Spleen (tissue), 11 donors: ENCODE measurements around the gene ROBO1. TPM values are rescaled to one million over a fixed set of nuclear protein-coding genes. Genes with fewer than 3 reads are reported as not detected.

Source experiments
- DNase-seq: peaks from one replicate; pipeline ENCODE4 v3.0.0-alpha.2; 2020
- H3K27ac ChIP-seq, 8 donors: fragments of 200-600 bp; sonication (generic) in 7 of 8; 1 replicate in 4 of 8; 2 replicates in 4 of 8; pipeline versions ENCODE4 v1.5.0 to v1.8.0; 2016 to 2021; ENCODE audit warnings: inconsistent platforms in 4 of 8, mild to moderate bottlenecking in 4 of 8, moderate library complexity in 1 of 8
- H3K27me3 ChIP-seq, 7 donors: fragments of 200-600 bp; sonication (generic) in 6 of 7; replicated peaks in 1 of 7; 1 replicate in 4 of 7; 2 replicates in 3 of 7; pipeline versions ENCODE4 v1.5.0 to v1.8.0; 2016 to 2021; ENCODE audit warnings: inconsistent platforms in 3 of 7, mild to moderate bottlenecking in 1 of 7
- H3K36me3 ChIP-seq, 6 donors: fragments of 200-600 bp; sonication (generic) in 5 of 6; 1 replicate in 4 of 6; 2 replicates in 2 of 6; pipeline versions ENCODE4 v1.5.0 to v1.8.0; 2016 to 2021; ENCODE audit warnings: inconsistent platforms in 2 of 6
- H3K4me1 ChIP-seq, 6 donors: fragments of 200-600 bp; sonication (generic) in 5 of 6; 1 replicate in 3 of 6; 2 replicates in 3 of 6; pipeline versions ENCODE4 v1.5.0 to v1.8.0; 2016 to 2021; ENCODE audit warnings: inconsistent platforms in 3 of 6
- H3K4me3 ChIP-seq, 8 donors: fragments of 200-600 bp; sonication (generic) in 7 of 8; 1 replicate in 4 of 8; 2 replicates in 4 of 8; pipeline versions ENCODE4 v1.5.0 to v1.8.0; 2016 to 2021; ENCODE audit warnings: inconsistent platforms in 4 of 8, mild to moderate bottlenecking in 4 of 8, moderate library complexity in 2 of 8
- H3K9me3 ChIP-seq, 8 donors: fragments of 200-600 bp; sonication (generic) in 7 of 8; 1 replicate in 4 of 8; 2 replicates in 4 of 8; pipeline versions ENCODE4 v1.5.0 to v1.8.0; 2016 to 2021; ENCODE audit warnings: inconsistent platforms in 4 of 8
- POLR2A ChIP-seq, 3 donors: fragments of 450-650 bp; IDR thresholded peaks; one replicate each; pipeline ENCODE4 v1.5.1; 2017; ENCODE audit warnings: antibody characterized with exemption in 3 of 3, mild to moderate bottlenecking in 1 of 3
- POLR2AphosphoS5 ChIP-seq, 3 donors: sonication (generic); formaldehyde crosslinking; IDR thresholded peaks; one replicate each; pipeline ENCODE4 v1.5.1; 2017; ENCODE audit warnings: antibody characterized with exemption in 3 of 3
- WGBS, 5 donors: extraction: QIAGEN DNeasy Blood & Tissue Kit in 3 of 5; methylation state at CpG; one replicate each; pipeline versions ENCODE4 v1.1.5 to v1.1.7; 2013 to 2018; 5-methylcytosine and 5-hydroxymethylcytosine counted together
- intact Hi-C: fragments of 100-400 bp; cut with DNase I; formaldehyde crosslinking; loops from one replicate; pipeline ENCODE4 v1.15.0; 2023; ENCODE audit warnings: low total_unique reads
- polyA plus RNA-seq, 3 donors: library from polyadenylated mRNA; stranded (reverse); fragments of 200-250 nt; gene quantifications; one replicate each; pipeline ENCODE4 v1.2.1, GENCODE V29; 2013
- total RNA-seq, 7 donors: library from RNA; depleted of rRNA in 3 of 7; stranded (reverse); fragments of >200 nt in 3 of 7; fragmentation: NEBNext Ultra II Directional in 4 of 7; extraction: Animal tissue kit (Norgen Biotek cat#: 25700) in 4 of 7; gene quantifications; one replicate each; pipeline versions ENCODE4 v1.1.0 to v1.2.1, GENCODE V29; 2016 to 2021
- TF ChIP-seq, protein P1 (sequence below), 11 experiments: fragments of 200-600 bp in 7 of 11; fragments of 450-650 bp in 4 of 11; sonication (generic) in 4 of 11; IDR thresholded peaks in 8 of 11; conservative IDR thresholded peaks in 3 of 11; 1 replicate in 7 of 11; 2 replicates in 4 of 11; pipeline versions ENCODE4 v1.4.0 to v1.8.0; 2016 to 2021; ENCODE audit warnings: antibody characterized with exemption in 11 of 11, inconsistent platforms in 4 of 11, mild to moderate bottlenecking in 1 of 11
- donor health status: healthy with polysubstance abuse.
- donor health status: DM: no; HTN: no; CAD: no; lungs with moderate emphysema.
- donor health status: DM: no; HTN: no; CAD: no.
- donor health status: Bipolar disorder and iron deficiency.
- donor health status: healthy.
- donor health status: DM: no; HTN: no; CAD: no.
- donor health status: DM: yes; HTN: yes; CAD: no.

The ROBO1 gene
- total and polyA plus RNA-seq, 10 donors: 3.4 to 37.3 (median 26.0) TPM

DNA sequence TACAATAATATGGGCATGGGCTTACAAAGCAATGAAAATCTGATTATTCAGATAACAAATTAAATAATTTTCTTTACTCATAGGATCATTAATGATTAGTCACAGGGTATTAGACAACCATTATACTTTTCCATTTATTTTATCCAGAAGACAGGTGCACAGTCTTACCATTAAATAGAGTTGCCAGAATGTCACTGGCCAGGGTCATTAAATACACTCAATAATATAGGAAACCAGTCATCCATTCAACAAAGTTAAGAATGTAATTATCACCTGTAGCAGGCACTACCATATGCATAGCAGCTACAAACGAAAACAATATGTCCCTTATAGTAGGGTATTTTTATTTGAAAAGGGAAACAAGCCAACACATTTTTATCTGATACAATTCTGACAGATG lies 16.1 kb downstream of the ROBO1 start:
- H3K36me3 ChIP-seq: no peaks in the 10 kb centered on the region

DNA sequence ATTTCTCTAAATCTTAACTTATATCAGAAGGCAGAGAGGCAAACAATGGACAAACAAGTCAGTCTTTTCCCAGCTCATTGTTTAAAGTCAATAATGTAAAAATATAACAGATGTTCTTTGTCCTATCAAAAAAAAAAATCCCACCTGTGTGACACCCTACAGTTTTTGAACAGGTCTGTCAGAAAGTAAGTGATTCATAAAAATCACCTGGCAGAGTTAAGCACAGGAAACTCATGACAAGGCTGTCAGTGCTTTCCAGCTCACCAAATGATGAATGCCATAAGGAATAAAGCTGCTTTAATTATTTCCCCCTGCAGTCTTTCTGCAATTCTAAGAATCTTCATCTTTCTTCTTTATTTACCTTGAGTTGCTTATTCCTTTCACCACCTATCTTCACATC lies 30.3 kb downstream of the ROBO1 start:
- Histone ChIP-seq H3K27me3 (no peaks in the 10 kb centered on the region), H3K4me3 (no peak overlapping the region), H3K27ac (no peak overlapping the region), H3K36me3 (no peaks in the 10 kb centered on the region), H3K9me3 (peaks cover 0 to 16% (median 11%) of the 10 kb centered on the region in 8 donors), H3K4me1 (no peaks in the 10 kb centered on the region)
- TF ChIP-seq POLR2A (IDR thresholded peaks at IDR 0.05): no peak
- TF ChIP-seq, protein P1, sequence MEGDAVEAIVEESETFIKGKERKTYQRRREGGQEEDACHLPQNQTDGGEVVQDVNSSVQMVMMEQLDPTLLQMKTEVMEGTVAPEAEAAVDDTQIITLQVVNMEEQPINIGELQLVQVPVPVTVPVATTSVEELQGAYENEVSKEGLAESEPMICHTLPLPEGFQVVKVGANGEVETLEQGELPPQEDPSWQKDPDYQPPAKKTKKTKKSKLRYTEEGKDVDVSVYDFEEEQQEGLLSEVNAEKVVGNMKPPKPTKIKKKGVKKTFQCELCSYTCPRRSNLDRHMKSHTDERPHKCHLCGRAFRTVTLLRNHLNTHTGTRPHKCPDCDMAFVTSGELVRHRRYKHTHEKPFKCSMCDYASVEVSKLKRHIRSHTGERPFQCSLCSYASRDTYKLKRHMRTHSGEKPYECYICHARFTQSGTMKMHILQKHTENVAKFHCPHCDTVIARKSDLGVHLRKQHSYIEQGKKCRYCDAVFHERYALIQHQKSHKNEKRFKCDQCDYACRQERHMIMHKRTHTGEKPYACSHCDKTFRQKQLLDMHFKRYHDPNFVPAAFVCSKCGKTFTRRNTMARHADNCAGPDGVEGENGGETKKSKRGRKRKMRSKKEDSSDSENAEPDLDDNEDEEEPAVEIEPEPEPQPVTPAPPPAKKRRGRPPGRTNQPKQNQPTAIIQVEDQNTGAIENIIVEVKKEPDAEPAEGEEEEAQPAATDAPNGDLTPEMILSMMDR (IDR thresholded peaks at IDR 0.05 in 8 of 11, conservative IDR thresholded peaks at IDR 0.05 in 3 of 11): no peak
- TF ChIP-seq POLR2AphosphoS5 (IDR thresholded peaks at IDR 0.05): no peak
- intact Hi-C loops: no loop called here
- no peak for DNase-seq

More for the DNA sequence above, 16.1 kb downstream of the ROBO1 start:
- TF ChIP-seq POLR2AphosphoS5 (IDR thresholded peaks at IDR 0.05) (no peak), POLR2A (IDR thresholded peaks at IDR 0.05) (no peak)
- TF ChIP-seq, protein P1 (IDR thresholded peaks at IDR 0.05 in 8 of 11, conservative IDR thresholded peaks at IDR 0.05 in 3 of 11): no peak
- 65 to 79% (median 67%) methylated on average over 1 of the region's 1 CpG for WGBS, 5 donors
- no peaks in the 10 kb centered on the region for H3K4me1 ChIP-seq
- intact Hi-C loops: no loop called here
- peaks cover 0 to 14% (median 7%) of the 10 kb centered on the region in 8 donors for H3K9me3 ChIP-seq
- no peaks in the 10 kb centered on the region for H3K27me3 ChIP-seq
- H3K4me3 ChIP-seq: no peak overlapping the region
- H3K27ac ChIP-seq: no peak overlapping the region
- DNase-seq: no peak

DNA sequence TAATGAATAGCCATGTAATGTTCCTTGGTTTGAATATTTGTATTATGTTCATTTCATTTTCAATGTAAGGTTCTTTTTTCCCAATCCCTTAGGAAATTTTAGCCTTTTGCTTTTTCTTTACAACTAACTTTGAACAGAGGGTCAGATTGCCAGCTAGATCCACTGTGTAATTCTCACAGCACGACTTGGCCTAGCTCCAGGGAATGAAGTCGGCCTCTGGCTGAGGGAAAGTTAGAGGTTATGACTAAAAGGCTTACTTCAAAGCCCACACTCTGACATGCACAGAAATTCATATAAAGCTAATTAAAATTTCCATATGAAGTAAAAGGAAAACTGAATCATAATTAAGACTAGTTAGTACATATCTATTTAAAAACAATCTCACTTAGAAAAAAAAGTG lies 38.7 kb downstream of the ROBO1 start:
- intact Hi-C loops: loop anchor here (10.0 kb wide), 1 partner anchor 204 kb away; no protein-coding TSS in a partner anchor
- no peak for DNase-seq
- no peaks in the 10 kb centered on the region for H3K27me3 ChIP-seq
- no peak overlapping the region for H3K4me3 ChIP-seq
- H3K36me3 ChIP-seq: no peaks in the 10 kb centered on the region
- H3K4me1 ChIP-seq: no peaks in the 10 kb centered on the region
- WGBS, 5 donors: 39 to 60% (median 55%) methylated on average over 2 of the region's 2 CpGs
- H3K9me3 ChIP-seq: peaks cover 0 to 8% (median 0%) of the 10 kb centered on the region in 8 donors
- TF ChIP-seq, protein P1 (IDR thresholded peaks at IDR 0.05 in 8 of 11, conservative IDR thresholded peaks at IDR 0.05 in 3 of 11): no peak
- TF ChIP-seq POLR2A (IDR thresholded peaks at IDR 0.05) (no peak), POLR2AphosphoS5 (IDR thresholded peaks at IDR 0.05) (no peak)
- no peak overlapping the region for H3K27ac ChIP-seq

DNA sequence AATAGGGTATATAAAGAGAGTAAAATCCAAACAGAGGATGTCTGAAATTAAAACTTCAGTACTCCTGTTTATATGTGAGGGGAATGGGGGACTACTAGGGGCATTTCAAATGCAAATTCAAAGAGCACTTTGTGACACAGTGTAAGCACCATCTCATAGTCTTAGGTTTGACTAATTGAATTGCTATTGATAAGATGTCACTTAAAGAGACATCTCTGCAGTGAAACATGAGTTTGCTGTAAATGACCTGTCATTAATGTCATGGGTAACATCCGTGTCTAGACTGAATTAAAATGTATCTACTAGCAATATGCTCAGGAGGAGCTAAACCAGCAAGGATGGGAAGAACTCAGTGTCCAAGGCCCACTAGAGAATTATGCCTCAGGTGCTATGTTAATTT lies 41.0 kb downstream of the ROBO1 start:
- intact Hi-C loops: loop anchor here (10.0 kb wide), 1 partner anchor 202 kb away; no protein-coding TSS in a partner anchor
- Histone ChIP-seq H3K4me3 (no peak overlapping the region), H3K4me1 (no peaks in the 10 kb centered on the region), H3K9me3 (no peaks in the 10 kb centered on the region), H3K36me3 (no peaks in the 10 kb centered on the region), H3K27ac (no peak overlapping the region), H3K27me3 (no peaks in the 10 kb centered on the region)
- 69 to 79% (median 74%) methylated on average over 1 of the region's 1 CpG for WGBS, 5 donors
- TF ChIP-seq POLR2A (IDR thresholded peaks at IDR 0.05): no peak
- TF ChIP-seq, protein P1 (IDR thresholded peaks at IDR 0.05 in 8 of 11, conservative IDR thresholded peaks at IDR 0.05 in 3 of 11): no peak
- no peak for TF ChIP-seq POLR2AphosphoS5 (IDR thresholded peaks at IDR 0.05)
- no peak for DNase-seq
